IPS DF 6.9 (cell line): ENCODE data around the gene DNLZ.

Source experiments
- DNase-seq: peaks from one replicate; pipeline ENCODE4 v3.0.0-alpha.2; 2013; ENCODE audit warnings: low read depth, low spot score
- H3K27ac ChIP-seq: one replicate; pipeline ENCODE4 v1.5.1; 2013; ENCODE audit warnings: low read length, control low read depth
- H3K27me3 ChIP-seq: 2 replicates; pipeline ENCODE4 v1.6.1; 2013; ENCODE audit warnings: mild to moderate bottlenecking, low read length; ENCODE audit not compliant: control insufficient read depth, insufficient read depth
- H3K36me3 ChIP-seq: 2 replicates; pipeline ENCODE4 v1.6.1; 2013; ENCODE audit warnings: low read length; ENCODE audit not compliant: control insufficient read depth, insufficient read depth
- H3K4me1 ChIP-seq: 2 replicates; pipeline ENCODE4 v1.6.1; 2013; ENCODE audit warnings: low read length; ENCODE audit not compliant: control insufficient read depth, insufficient read depth
- H3K4me3 ChIP-seq: 2 replicates; pipeline ENCODE4 v1.5.1; 2013; ENCODE audit warnings: mild to moderate bottlenecking, low read length
- H3K9me3 ChIP-seq: 2 replicates; pipeline ENCODE4 v1.6.1; 2013; ENCODE audit warnings: low read length, inconsistent platforms; ENCODE audit not compliant: control insufficient read depth, insufficient read depth
- WGBS: extraction: QIAGEN DNeasy Blood & Tissue Kit; methylation state at CpG from one replicate; pipeline ENCODE4 v1.1.7; 2013; ENCODE audit warnings: mixed read lengths, missing lambda C conversion rate; ENCODE audit not compliant: insufficient read length, insufficient coverage; 5-methylcytosine and 5-hydroxymethylcytosine counted together

The DNLZ gene

DNA sequence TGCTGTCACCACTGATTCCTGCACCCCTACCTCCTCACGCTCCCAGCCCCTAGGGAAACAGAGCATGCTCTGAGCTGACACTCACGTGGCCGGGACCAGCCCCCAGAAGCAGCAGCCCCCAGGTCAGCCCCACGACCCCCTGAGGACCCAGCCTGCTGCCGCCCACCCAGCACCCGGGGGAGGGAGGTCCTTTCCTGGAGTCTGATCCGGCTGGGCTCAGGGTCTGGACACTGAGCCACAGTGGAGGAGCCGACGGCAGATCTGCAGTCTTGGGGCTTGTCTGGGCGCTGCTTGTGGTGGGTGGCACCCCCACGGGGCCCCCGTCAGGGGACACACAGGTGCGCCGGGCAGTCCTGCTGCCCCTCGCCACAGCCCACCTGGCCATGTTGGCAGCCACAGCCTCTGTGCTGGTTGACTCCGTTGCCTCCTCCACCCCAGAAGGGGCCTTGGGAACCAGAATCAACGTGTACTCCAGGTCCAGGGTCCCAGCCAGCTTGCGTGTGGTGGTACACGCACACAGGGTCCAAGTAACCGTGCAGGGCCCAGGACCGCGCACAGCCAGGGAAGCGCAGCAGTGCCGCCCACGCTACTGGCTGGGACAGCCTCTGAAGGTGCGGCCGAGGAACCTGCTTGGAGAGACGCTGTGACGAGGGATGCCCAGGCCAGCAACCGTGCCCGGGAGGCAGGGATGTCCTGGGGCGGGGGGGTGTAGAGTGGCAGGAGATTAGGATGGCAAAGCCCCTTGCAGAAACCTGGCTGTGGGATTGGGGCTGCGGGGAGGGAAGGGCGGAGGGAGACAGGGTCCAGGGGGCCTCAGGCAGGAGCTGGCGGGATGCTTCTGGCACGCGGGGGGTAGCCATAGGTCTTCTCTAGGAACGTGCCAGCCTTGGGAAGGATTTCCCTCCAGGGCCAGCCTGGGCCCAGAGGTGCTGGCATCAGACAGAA is 3.5 kb downstream of the DNLZ start:
- H3K27me3 ChIP-seq, result no peaks in the 10 kb centered on the region
- no CpG with 5 or more reads among the region's 38 CpGs for WGBS
- H3K27ac ChIP-seq, result no peak overlapping the region
- no peak overlapping the region for H3K4me3 ChIP-seq
- no peak for DNase-seq
- H3K9me3 ChIP-seq, result no peaks in the 10 kb centered on the region
- H3K36me3 ChIP-seq, result no peaks in the 10 kb centered on the region; the same call in 1 of the 2 replicates
- peaks cover 2% of the 10 kb centered on the region; the same call in 1 of the 2 replicates for H3K4me1 ChIP-seq

DNA sequence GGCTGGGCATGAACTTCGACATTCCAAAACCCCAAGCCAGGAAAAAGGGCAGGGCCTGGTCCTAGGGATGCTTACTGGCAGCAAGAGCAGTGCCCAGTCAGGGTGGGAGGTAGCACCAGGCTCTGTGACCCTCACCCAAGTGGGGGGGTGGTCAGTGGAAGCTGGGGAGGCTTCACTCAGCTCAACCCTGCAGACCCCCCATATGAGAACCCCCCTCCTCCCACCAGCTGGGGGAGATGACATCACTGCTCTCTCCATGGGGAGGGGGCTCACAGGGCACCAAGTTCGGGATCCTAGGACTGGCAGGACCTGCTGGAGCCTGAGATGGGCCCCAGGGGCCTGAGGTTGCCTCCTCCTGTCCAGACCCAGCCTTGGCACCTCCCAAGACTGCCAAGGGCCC is 4.7 kb downstream of the DNLZ start:
- no peaks in the 10 kb centered on the region for H3K9me3 ChIP-seq
- H3K36me3 ChIP-seq, result no peaks in the 10 kb centered on the region; the same call in 1 of the 2 replicates
- no peak overlapping the region for H3K27ac ChIP-seq
- no peak overlapping the region for H3K4me3 ChIP-seq
- H3K27me3 ChIP-seq, result no peaks in the 10 kb centered on the region
- peaks cover 4% of the 10 kb centered on the region; the same call in 1 of the 2 replicates for H3K4me1 ChIP-seq
- DNase-seq, result no peak
- WGBS, result no CpG with 5 or more reads among the region's 2 CpGs

DNA sequence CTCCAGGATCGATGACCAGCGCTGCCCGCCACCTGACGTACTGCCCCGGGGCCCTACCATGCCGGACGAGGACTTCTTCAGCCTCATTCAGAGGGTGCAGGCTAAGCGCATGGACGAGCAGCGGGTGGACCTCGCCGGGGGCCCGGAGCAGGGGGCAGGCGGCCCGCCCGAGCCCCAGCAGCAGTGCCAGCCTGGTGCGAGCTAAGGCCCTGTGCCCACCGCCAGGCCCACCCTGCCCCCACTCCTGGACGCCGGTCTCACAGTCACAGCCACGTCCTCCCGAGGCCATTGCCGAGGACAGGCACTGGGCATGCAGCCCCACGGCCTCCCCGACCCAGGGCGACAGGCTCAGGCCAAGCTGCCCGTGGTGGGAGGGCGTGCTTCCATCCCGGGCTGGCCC is 5.5 kb downstream of the DNLZ start:
- Histone ChIP-seq H3K9me3 (no peaks in the 10 kb centered on the region), H3K4me3 (no peak overlapping the region), H3K4me1 (peaks cover 4% of the 10 kb centered on the region; the same call in 1 of the 2 replicates), H3K36me3 (no peaks in the 10 kb centered on the region; the same call in 1 of the 2 replicates), H3K27ac (no peak overlapping the region), H3K27me3 (no peaks in the 10 kb centered on the region)
- no peak for DNase-seq
- WGBS, result no CpG with 5 or more reads among the region's 29 CpGs

DNA sequence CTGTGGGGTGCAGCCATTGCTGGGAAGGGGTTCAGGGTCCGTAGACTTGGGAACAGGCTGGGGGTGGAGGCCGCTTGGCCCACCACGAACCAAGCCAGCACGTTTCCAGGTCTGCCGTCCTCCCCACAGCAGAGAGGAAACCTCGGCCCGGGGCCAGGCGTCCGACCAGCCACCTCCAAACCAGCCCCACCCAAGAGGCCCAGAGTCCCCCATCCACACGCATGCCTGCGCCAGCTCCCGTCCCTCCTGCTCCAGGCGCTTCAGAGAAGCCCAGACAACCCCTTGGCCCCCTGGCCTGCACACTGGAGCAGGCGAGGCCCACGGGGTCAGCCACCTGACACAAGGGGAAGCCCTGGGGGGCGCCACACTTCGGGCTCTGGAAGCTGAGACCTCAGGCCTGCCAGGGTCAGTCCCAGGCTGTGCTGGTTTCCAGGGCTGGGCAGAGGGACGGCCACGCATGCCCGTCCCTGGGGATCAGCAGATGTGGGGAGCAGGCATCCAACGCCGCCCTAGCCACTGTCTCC is 6.3 kb downstream of the DNLZ start:
- H3K36me3 ChIP-seq, result no peaks in the 10 kb centered on the region; the same call in 1 of the 2 replicates
- WGBS, result no CpG with 5 or more reads among the region's 22 CpGs
- no peak overlapping the region for H3K27ac ChIP-seq
- no peaks in the 10 kb centered on the region for H3K9me3 ChIP-seq
- no peak for DNase-seq
- peaks cover 2% of the 10 kb centered on the region; the same call in 1 of the 2 replicates for H3K4me1 ChIP-seq
- no peaks in the 10 kb centered on the region for H3K27me3 ChIP-seq
- H3K4me3 ChIP-seq, result no peak overlapping the region

DNA sequence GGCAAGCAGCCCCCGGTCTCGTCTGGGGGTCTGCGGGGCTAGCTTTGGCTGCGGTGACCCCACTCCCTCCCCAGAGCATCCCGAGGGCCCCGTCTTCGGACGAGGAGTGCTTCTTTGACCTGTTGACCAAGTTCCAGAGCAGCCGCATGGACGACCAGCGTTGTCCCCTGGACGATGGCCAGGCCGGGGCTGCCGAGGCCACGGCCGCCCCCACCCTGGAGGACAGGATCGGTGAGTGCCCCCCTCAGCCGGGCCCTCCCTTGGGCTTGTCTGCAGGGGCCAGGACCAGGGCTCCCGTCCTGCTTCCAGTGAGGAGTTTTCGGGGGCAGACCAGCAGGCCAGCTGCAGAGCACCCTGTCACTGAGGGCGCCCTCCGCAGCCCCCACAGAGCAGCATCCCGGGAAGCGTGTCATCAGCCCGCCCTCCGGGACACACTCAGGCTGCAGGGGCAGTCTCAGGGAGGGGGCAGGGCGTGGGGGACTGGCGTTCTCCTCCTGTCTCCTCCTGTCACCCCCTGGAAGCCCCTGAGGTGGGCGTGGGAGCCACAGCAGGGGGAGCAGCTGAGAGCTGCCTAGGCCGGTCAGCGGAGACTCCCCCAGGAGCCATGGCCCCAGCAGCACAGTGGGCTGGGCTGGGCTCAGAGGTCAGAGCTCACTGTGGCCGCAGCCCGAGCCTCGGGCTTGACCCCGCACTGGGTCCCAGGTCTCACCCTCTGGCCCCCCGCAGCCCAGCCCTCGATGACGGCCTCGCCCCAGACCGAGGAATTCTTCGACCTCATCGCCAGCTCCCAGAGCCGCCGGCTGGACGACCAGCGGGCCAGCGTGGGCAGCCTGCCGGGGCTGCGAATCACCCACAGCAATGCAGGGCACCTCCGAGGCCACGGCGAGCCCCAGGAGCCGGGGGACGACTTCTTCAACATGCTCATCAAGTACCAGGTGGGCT is 7.7 kb downstream of the DNLZ start:
- Histone ChIP-seq H3K4me1 (peaks cover 2% of the 10 kb centered on the region; the same call in 1 of the 2 replicates), H3K36me3 (no peaks in the 10 kb centered on the region; the same call in 1 of the 2 replicates), H3K27ac (no peak overlapping the region), H3K27me3 (no peaks in the 10 kb centered on the region), H3K4me3 (no peak overlapping the region), H3K9me3 (no peaks in the 10 kb centered on the region)
- no peak for DNase-seq
- no CpG with 5 or more reads among the region's 54 CpGs for WGBS

DNA sequence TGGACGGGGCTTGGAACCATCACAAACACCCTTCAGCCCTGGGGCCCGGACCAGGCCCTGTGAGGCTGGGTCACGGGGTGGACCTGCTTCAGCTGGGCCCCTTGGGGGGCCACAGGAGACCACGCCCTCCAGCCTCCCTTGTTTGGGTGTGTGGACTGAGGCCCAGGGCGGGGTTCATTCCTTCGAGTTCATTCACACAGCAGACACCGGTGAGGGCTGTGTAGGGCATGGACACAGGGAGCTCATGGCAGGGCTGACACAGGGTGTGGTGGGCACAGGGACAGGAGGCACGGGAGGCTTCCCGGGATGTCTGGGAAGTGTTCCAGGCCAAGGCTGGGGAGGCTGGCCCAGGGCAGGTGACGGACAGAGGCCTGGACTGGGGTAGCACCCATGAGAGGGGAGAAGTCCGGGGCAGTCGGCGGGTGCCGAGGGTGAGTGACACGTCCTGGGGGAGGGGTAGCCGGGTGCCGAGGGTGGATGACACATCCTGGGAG is 8.9 kb downstream of the DNLZ start:
- H3K36me3 ChIP-seq, result no peaks in the 10 kb centered on the region; the same call in 1 of the 2 replicates
- H3K4me3 ChIP-seq, result no peak overlapping the region
- H3K4me1 ChIP-seq, result peaks cover 2% of the 10 kb centered on the region; the same call in 1 of the 2 replicates
- no peak overlapping the region for H3K27ac ChIP-seq
- no peak for DNase-seq
- H3K9me3 ChIP-seq, result no peaks in the 10 kb centered on the region
- H3K27me3 ChIP-seq, result no peaks in the 10 kb centered on the region
- WGBS, result no CpG with 5 or more reads among the region's 17 CpGs

DNA sequence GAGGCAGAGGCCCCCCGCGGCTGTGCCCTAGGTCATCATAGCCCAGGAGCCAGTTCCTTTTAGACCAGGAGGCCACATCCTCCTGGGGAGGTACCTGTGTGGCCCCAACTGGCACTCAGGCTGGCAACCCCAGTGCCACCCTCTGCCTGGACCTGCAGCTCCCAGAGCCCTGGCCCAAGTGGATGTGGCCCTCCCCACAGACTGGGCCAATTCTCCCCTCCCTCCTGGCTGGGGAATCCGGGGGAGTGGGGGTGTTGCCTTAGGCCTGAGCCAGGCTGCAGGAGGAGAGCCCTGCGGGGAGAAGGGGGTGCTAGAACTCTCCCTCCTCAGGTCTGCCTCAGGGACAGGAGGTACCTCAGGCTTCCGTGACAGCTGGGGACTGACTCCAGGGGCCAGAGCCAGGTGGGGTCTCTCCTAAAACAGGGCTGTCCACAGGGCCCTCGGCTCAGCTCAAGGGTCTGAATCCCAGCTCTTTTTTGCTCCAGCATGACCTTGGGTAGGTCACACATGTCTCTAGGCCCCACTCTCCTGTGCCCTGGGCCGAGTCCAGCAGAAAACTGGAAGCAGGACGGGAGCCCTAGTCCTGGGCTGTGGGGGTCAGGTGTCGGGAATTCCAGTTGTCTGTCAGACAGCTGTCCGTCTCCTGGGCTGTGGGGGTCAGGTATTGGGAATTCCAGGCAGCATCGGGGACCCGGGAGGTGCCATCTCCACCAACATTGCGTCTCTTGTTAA is 9.6 kb downstream of the DNLZ start:
- Histone ChIP-seq H3K4me1 (peaks cover 2% of the 10 kb centered on the region; the same call in 1 of the 2 replicates), H3K4me3 (no peak overlapping the region), H3K27ac (no peak overlapping the region), H3K36me3 (no peaks in the 10 kb centered on the region; the same call in 1 of the 2 replicates), H3K9me3 (no peaks in the 10 kb centered on the region), H3K27me3 (no peaks in the 10 kb centered on the region)
- no peak for DNase-seq
- no CpG with 5 or more reads among the region's 13 CpGs for WGBS

DNA sequence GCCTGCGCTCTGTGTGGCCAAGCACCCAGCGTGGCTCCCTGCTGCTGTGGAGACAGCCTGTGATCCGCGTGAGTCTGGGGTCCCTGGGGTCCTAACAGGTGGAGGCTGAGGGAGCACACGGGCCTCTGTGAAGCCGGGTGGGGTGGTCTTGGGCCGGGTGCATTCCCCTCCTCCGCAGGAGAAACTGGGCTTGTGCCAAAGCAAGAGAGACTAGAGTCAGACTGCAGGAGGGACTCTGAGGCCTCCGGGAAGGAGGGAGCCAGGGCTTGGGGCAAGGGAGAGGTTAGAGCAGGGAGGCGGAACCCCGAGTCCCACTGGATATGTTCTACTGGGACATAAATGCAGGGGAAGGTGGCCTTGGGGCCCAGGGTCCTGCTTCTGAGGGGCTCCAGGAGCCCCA is 10.5 kb downstream of the DNLZ start:
- Histone ChIP-seq H3K36me3 (no peaks in the 10 kb centered on the region; the same call in 1 of the 2 replicates), H3K27me3 (no peaks in the 10 kb centered on the region), H3K27ac (no peak overlapping the region), H3K9me3 (no peaks in the 10 kb centered on the region), H3K4me3 (no peak overlapping the region), H3K4me1 (peaks cover 2% of the 10 kb centered on the region; the same call in 1 of the 2 replicates)
- no peak for DNase-seq
- WGBS, result no CpG with 5 or more reads among the region's 11 CpGs

DNA sequence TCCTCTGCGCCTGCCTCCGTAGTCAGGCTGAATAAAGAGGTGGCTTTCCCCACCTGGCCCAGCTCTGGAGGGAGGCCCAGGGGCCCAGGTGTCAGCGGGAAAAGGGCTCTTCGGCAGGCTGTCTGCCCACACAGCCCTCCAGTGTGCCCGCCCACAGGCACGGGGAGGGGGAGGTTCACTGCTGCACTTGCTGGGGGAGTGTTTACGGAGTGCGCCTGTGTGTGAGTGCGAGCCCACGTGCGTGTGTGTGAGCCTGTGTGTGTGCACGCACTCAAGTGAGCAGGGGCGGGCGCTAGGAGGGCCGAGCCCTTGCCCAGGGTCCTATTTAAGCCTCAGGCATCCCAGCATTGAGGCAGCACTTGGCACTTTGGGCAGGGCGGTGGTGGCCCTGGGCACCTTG is 10.9 kb downstream of the DNLZ start:
- no peak overlapping the region for H3K27ac ChIP-seq
- H3K9me3 ChIP-seq, result no peaks in the 10 kb centered on the region
- no peak for DNase-seq
- no peak overlapping the region for H3K4me3 ChIP-seq
- WGBS, result no CpG with 5 or more reads among the region's 16 CpGs
- no peaks in the 10 kb centered on the region for H3K27me3 ChIP-seq
- no peaks in the 10 kb centered on the region; the same call in 1 of the 2 replicates for H3K36me3 ChIP-seq
- H3K4me1 ChIP-seq, result peaks cover 2% of the 10 kb centered on the region; the same call in 1 of the 2 replicates
